Sigmoid colon (tissue), 4 donors: ENCODE data around the gene HSDL1.

Experiments
- EP300 ChIP-seq, 4 donors: sonication (generic); formaldehyde crosslinking; IDR thresholded peaks; one replicate each; pipeline ENCODE4 v1.6.1; 2017; ENCODE audit warnings: antibody characterized with exemption in 4 of 4
- POLR2A ChIP-seq, 2 donors: fragments of 450-650 bp; IDR thresholded peaks; one replicate each; pipeline ENCODE4 v1.6.1; 2016; ENCODE audit warnings: antibody characterized with exemption in 2 of 2, mild to moderate bottlenecking in 2 of 2, moderate library complexity in 2 of 2
- TF ChIP-seq, protein P1 (sequence below), 4 experiments: fragments of 450-650 bp in 3 of 4; fragments of 200-600 bp in 1 of 4; IDR thresholded peaks; one replicate each; pipeline ENCODE4 v1.5.1; 2016 to 2019; ENCODE audit warnings: antibody characterized with exemption in 4 of 4, mild to moderate bottlenecking in 3 of 4, moderate library complexity in 2 of 4

DNA sequence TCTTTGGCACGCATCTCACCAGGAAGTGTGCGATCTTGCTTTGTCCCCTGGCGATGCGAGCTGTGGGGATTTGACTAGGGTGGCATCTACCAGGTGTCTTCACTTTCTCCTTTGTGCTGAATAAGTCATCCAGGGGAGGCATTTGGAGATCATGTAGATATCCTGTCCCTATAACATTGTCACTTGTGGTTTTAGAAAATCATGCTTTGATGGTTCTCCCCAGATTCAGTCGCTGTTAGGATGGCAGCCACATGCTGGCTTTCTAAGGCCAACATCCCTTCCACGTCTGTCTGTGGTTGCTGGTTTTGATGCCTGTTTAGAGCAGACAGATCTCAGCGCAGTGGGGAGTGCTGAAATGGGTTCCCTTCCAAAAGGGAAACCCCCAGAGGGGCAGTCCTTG lies 48.5 kb upstream of the HSDL1 start:
- TF ChIP-seq POLR2A (IDR thresholded peaks at IDR 0.05) (no peak), EP300 (IDR thresholded peaks at IDR 0.05) (no peak)
- TF ChIP-seq, protein P1, sequence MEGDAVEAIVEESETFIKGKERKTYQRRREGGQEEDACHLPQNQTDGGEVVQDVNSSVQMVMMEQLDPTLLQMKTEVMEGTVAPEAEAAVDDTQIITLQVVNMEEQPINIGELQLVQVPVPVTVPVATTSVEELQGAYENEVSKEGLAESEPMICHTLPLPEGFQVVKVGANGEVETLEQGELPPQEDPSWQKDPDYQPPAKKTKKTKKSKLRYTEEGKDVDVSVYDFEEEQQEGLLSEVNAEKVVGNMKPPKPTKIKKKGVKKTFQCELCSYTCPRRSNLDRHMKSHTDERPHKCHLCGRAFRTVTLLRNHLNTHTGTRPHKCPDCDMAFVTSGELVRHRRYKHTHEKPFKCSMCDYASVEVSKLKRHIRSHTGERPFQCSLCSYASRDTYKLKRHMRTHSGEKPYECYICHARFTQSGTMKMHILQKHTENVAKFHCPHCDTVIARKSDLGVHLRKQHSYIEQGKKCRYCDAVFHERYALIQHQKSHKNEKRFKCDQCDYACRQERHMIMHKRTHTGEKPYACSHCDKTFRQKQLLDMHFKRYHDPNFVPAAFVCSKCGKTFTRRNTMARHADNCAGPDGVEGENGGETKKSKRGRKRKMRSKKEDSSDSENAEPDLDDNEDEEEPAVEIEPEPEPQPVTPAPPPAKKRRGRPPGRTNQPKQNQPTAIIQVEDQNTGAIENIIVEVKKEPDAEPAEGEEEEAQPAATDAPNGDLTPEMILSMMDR (IDR thresholded peaks at IDR 0.05): no peak
